Activated naive CD8-positive, alpha-beta T cell treated with anti-CD3 and anti-CD28 coated beads, Interleukin-2, amount 10 ng/mL, durations not matched to agents 7 days and 5 days (primary cell): ENCODE results near the gene FAM131A. TPM values are rescaled to one million over a fixed set of nuclear protein-coding genes. Genes with fewer than 3 reads are reported as not detected.

Experiments
- ATAC-seq: fragments of 150-1000 bp; cut with Tn5 transposase; one replicate; pipeline ENCODE4 v1.10.0; 2021; ENCODE audit warnings: low read depth, moderate library complexity
- POLR2A ChIA-PET: fragments of 350-600 bp; sonication (Branson Sonifier 250); formaldehyde crosslinking; loops from one replicate; lab custom pipeline; 2021; ENCODE audit warnings: antibody characterized with exemption; lab: Charles Lee
- DNase-seq: peaks from one replicate; pipeline ENCODE4 v3.0.0; 2021
- H3K27ac Mint-ChIP-seq: one replicate; pipeline ENCODE4 v1.8.0; 2022; ENCODE audit warnings: mild to moderate bottlenecking, mixed read lengths
- H3K27me3 Mint-ChIP-seq: one replicate; pipeline ENCODE4 v1.8.0; 2022; ENCODE audit warnings: mild to moderate bottlenecking, moderate library complexity, mixed read lengths
- H3K36me3 Mint-ChIP-seq: one replicate; pipeline ENCODE4 v1.8.0; 2021; ENCODE audit warnings: mild to moderate bottlenecking, mixed read lengths
- H3K4me1 Mint-ChIP-seq: one replicate; pipeline ENCODE4 v1.8.0; 2021; ENCODE audit warnings: mixed read lengths
- H3K4me3 Mint-ChIP-seq: one replicate; pipeline ENCODE4 v1.8.0; 2022; ENCODE audit warnings: mild to moderate bottlenecking, moderate library complexity, mixed read lengths
- H3K9me3 Mint-ChIP-seq: one replicate; pipeline ENCODE4 v1.8.0; 2021; ENCODE audit warnings: mixed read lengths
- total RNA-seq, 2 experiments: library from RNA; stranded (reverse); gene quantifications; one replicate each; pipeline ENCODE4 v1.2.3, GENCODE V29; 2021

The FAM131A gene
- total RNA-seq, 2 experiments from 2014 or later, result 5.5 to 6.1 TPM

DNA sequence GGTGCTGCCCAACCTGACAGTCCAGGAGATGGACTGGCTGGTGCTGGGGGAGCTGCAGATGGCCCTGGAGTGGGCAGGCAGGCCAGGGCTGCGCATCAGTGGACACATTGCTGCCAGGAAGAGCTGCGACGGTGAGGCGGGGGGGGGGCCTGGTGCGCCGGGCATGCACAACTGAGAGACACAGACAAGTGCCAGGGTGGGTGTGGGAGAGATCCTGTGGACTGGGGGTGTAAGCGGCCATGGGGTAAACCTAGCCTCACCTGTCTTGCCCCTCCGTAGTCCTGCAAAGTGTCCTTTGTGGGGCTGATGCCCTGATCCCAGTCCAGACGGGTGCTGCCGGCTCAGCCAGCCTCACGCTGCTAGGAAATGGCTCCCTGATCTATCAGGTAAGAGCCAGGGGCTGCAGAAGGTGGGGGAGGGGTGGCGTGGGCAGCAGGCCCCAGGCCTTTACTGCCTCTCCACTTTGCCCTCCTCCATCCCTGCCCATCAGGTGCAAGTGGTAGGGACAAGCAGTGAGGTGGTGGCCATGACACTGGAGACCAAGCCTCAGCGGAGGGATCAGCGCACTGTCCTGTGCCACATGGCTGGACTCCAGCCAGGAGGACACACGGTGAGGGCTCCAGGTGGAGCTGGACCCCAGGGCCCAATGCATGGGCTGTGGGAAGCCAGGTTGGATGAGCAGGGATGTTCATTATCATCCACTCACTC is 45.8 kb downstream of the FAM131A start:
- no peak for ATAC-seq
- H3K4me1 Mint-ChIP-seq, result peaks cover 2% of the 10 kb centered on the region
- POLR2A ChIA-PET, result no interaction called here
- H3K27me3 Mint-ChIP-seq, result peaks cover 43% of the 10 kb centered on the region
- no peak overlapping the region for H3K4me3 Mint-ChIP-seq
- no peaks in the 10 kb centered on the region for H3K36me3 Mint-ChIP-seq
- H3K27ac Mint-ChIP-seq, result no peak overlapping the region
- H3K9me3 Mint-ChIP-seq, result no peaks in the 10 kb centered on the region
- DNase-seq, result no peak

DNA sequence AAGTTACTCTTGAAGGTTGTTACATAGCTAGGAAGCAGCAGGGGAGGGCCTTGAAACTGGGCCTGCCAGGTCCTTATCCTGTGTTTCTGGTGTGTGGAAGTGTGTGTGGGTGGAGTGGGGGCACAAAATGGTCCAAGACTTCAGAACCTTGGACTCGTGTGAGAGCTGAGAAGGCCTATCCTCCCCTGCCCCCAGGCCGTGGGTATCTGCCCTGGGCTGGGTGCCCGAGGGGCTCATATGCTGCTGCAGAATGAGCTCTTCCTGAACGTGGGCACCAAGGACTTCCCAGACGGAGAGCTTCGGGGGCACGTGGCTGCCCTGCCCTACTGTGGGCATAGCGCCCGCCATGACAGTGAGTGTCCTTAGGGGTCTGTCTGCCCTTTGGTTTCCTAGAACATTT is 46.9 kb downstream of the FAM131A start:
- no peaks in the 10 kb centered on the region for H3K9me3 Mint-ChIP-seq
- no peak overlapping the region for H3K27ac Mint-ChIP-seq
- H3K36me3 Mint-ChIP-seq, result no peaks in the 10 kb centered on the region
- ATAC-seq (no peak), DNase-seq (no peak)
- H3K27me3 Mint-ChIP-seq, result peaks cover 33% of the 10 kb centered on the region
- peaks cover under 1% of the 10 kb centered on the region for H3K4me1 Mint-ChIP-seq
- POLR2A ChIA-PET, result interaction anchor here (0.6 kb wide), 1 partner anchor 99 kb away, joined by 4 read pairs; no protein-coding TSS in a partner anchor
- no peak overlapping the region for H3K4me3 Mint-ChIP-seq

DNA sequence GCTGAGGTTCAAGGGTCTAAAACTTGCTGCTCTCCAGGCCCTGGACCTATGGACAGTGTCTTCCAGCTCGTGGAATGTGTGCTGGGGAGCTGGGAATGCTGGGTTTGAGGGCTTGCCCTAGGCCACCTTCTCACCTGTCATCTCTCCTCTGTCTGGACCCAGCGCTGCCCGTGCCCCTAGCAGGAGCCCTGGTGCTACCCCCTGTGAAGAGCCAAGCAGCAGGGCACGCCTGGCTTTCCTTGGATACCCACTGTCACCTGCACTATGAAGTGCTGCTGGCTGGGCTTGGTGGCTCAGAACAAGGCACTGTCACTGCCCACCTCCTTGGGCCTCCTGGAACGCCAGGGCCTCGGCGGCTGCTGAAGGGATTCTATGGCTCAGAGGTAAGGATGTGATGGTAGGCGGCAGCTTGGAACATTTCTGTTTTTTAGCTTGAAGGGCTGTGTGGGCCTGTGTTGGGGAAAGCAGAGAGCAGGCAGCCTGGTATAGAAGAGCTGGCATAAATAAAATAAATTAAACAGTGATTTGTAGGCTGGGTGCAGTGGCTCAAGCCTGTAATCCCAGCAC is 47.5 kb downstream of the FAM131A start:
- H3K27me3 Mint-ChIP-seq, result peaks cover 30% of the 10 kb centered on the region
- no peaks in the 10 kb centered on the region for H3K9me3 Mint-ChIP-seq
- no peak for DNase-seq
- H3K4me3 Mint-ChIP-seq, result no peak overlapping the region
- H3K27ac Mint-ChIP-seq, result no peak overlapping the region
- H3K36me3 Mint-ChIP-seq, result no peaks in the 10 kb centered on the region
- no peak for ATAC-seq
- no peaks in the 10 kb centered on the region for H3K4me1 Mint-ChIP-seq
- POLR2A ChIA-PET, result no interaction called here

DNA sequence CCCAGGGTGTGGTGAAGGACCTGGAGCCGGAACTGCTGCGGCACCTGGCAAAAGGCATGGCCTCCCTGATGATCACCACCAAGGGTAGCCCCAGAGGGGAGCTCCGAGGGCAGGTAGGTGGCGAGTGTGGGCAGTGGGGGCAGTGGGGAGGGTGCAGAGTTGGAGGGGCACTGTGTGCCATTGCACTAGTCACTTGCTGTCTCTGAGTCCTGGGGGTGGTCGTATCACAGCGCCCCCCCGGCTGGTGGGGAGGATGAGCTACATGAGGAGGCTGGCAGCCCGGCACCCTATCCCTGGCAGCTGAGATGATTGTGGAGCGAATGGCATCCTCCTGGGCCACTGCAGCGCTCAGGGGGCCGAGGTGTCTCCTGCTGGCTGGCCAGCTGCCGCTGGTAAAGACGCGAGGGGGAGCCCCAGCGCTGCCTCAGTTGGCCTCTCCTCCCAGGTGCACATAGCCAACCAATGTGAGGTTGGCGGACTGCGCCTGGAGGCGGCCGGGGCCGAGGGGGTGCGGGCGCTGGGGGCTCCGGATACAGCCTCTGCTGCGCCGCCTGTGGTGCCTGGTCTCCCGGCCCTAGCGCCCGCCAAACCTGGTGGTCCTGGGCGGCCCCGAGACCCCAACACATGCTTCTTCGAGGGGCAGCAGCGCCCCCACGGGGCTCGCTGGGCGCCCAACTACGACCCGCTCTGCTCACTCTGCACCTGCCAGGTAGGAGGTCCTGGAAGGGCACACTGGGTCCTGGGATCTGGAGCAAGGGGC is 48.8 kb downstream of the FAM131A start:
- Mint-ChIP-seq H3K4me3 (no peak overlapping the region), H3K9me3 (no peaks in the 10 kb centered on the region), H3K27me3 (peaks cover 29% of the 10 kb centered on the region), H3K36me3 (no peaks in the 10 kb centered on the region), H3K27ac (no peak overlapping the region), H3K4me1 (no peaks in the 10 kb centered on the region)
- DNase-seq, result no peak
- POLR2A ChIA-PET, result no interaction called here
- ATAC-seq, result no peak

DNA sequence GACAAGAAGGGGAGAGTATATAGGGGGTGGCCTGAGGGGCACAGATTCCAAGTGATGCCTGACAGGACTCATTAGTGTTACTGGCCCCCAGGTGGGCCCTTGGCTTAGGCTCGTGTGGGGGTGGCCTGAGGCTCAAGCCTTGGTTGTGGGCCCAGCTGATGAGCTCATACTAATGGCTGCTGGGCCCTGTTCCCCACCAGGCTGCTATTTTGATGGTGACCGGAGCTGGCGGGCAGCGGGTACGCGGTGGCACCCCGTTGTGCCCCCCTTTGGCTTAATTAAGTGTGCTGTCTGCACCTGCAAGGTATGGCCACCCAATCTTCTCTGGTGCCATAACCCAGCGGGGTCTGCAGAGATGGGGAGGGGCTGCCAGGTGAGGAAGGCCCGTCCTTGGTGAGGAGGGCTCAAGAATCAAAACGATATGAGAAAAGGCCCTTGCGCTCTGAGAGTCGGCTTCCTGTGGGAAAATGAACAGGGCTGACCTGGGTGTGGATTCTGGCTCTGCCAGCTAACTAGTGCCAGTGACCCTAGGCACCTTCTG is 49.8 kb downstream of the FAM131A start:
- H3K4me1 Mint-ChIP-seq, result no peaks in the 10 kb centered on the region
- H3K9me3 Mint-ChIP-seq, result no peaks in the 10 kb centered on the region
- no peak overlapping the region for H3K4me3 Mint-ChIP-seq
- POLR2A ChIA-PET, result no interaction called here
- ATAC-seq (no peak), DNase-seq (no peak)
- H3K27me3 Mint-ChIP-seq, result peaks cover 26% of the 10 kb centered on the region
- no peak overlapping the region for H3K27ac Mint-ChIP-seq
- H3K36me3 Mint-ChIP-seq, result no peaks in the 10 kb centered on the region

DNA sequence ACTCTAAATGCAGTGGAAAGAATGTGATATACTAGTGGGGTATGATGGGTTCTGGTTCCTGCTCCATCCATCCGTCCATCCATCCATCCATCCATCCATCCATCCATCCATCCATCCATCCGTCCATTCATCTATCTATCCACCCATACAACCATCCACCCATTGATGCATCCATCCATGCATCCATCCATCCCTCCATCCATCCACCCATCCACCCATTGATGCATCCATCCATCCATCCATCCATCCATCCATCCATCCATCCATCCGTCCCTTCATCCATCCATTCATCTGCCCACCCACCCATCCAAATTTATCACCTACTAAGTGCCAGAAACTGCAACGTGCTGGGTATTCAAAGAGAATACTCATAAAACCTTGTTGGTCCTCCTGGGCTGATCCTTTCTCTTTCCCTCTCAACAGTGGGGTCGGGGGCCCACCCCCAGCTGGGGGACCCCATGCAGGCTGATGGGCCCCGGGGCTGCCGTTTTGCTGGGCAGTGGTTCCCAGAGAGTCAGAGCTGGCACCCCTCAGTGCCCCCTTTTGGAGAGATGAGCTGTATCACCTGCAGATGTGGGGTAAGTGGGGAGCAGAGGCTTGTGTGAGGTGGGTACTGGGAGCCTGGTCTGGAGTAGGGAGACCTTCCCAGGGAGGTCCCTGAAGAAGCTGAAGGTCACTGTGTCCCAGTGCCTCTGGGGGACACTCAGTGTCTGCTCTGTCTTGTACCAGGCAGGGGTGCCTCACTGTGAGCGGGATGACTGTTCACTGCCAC is 51.0 kb downstream of the FAM131A start:
- H3K27me3 Mint-ChIP-seq, result peaks cover 21% of the 10 kb centered on the region
- no peak for ATAC-seq

DNA sequence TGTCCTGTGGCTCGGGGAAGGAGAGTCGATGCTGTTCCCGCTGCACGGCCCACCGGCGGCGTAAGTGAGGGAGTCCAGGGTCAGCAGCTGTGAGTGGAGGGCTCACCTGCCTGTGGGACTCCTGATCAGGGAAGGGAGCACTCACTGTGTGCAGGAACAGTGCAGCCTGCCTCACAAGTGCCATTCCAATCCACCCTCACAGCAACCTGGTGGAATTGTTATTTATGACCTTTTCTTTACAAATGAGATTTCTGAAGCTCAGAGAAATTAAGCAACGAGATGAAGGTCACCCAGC is 51.5 kb downstream of the FAM131A start:
- no peaks in the 10 kb centered on the region for H3K36me3 Mint-ChIP-seq
- peaks cover 21% of the 10 kb centered on the region for H3K27me3 Mint-ChIP-seq
- no peaks in the 10 kb centered on the region for H3K9me3 Mint-ChIP-seq
- no peak for DNase-seq
- POLR2A ChIA-PET, result no interaction called here
- no peaks in the 10 kb centered on the region for H3K4me1 Mint-ChIP-seq
- H3K4me3 Mint-ChIP-seq, result no peak overlapping the region
- ATAC-seq, result no peak
- H3K27ac Mint-ChIP-seq, result no peak overlapping the region

More for the DNA sequence above, 51.0 kb downstream of the FAM131A start:
- Mint-ChIP-seq H3K4me3 (no peak overlapping the region), H3K4me1 (no peaks in the 10 kb centered on the region), H3K36me3 (no peaks in the 10 kb centered on the region), H3K27ac (no peak overlapping the region), H3K9me3 (no peaks in the 10 kb centered on the region)
- no peak for DNase-seq
- POLR2A ChIA-PET, result no interaction called here

DNA sequence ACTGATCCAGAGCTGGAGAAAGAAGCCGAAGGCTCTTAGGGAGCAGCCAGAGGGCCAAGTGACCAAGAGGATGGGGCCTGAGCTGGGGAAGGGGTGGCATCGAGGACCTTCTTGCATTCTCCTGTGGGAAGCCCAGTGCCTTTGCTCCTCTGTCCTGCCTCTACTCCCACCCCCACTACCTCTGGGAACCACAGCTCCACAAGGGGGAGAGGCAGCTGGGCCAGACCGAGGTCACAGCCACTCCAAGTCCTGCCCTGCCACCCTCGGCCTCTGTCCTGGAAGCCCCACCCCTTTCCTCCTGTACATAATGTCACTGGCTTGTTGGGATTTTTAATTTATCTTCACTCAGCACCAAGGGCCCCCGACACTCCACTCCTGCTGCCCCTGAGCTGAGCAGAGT is 52.0 kb downstream of the FAM131A start:
- DNase-seq, result no peak
- no peak overlapping the region for H3K4me3 Mint-ChIP-seq
- no peaks in the 10 kb centered on the region for H3K9me3 Mint-ChIP-seq
- no peaks in the 10 kb centered on the region for H3K4me1 Mint-ChIP-seq
- peaks cover 21% of the 10 kb centered on the region for H3K27me3 Mint-ChIP-seq
- no peak overlapping the region for H3K27ac Mint-ChIP-seq
- POLR2A ChIA-PET, result no interaction called here
- no peak for ATAC-seq
- H3K36me3 Mint-ChIP-seq, result no peaks in the 10 kb centered on the region

DNA sequence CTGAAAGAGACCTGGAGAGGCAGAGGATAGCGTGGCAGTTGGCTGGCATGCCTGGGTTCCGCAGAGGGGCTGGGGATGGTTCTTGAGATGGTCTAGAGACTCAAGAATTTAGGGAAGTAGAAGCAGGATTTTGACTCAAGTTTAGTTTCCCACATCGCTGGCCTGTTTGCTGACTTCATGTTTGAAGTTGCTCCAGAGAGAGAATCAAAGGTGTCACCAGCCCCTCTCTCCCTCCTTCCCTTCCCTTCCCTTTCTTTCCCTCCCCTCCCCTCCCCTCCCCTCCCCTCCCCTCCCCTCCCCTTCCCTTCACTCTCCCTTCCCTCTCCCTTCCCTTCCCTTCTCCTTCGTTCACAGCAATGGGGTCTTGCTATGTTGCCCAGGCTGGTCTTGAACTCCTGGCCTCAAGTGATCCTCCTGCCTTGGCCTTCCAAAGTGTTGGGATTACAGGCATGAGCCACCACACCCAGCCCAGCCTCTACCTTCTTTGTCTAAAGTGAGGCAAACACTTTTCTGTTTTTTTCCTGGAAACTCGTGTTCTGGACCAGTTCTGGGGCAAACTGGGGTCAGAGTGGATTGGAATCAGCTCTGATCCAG is 52.6 kb downstream of the FAM131A start:
- no peak overlapping the region for H3K4me3 Mint-ChIP-seq
- H3K9me3 Mint-ChIP-seq, result no peaks in the 10 kb centered on the region
- POLR2A ChIA-PET, result no interaction called here
- H3K27me3 Mint-ChIP-seq, result peaks cover 21% of the 10 kb centered on the region
- no peaks in the 10 kb centered on the region for H3K36me3 Mint-ChIP-seq
- no peak overlapping the region for H3K27ac Mint-ChIP-seq
- DNase-seq (no peak), ATAC-seq (no peak)
- no peaks in the 10 kb centered on the region for H3K4me1 Mint-ChIP-seq

DNA sequence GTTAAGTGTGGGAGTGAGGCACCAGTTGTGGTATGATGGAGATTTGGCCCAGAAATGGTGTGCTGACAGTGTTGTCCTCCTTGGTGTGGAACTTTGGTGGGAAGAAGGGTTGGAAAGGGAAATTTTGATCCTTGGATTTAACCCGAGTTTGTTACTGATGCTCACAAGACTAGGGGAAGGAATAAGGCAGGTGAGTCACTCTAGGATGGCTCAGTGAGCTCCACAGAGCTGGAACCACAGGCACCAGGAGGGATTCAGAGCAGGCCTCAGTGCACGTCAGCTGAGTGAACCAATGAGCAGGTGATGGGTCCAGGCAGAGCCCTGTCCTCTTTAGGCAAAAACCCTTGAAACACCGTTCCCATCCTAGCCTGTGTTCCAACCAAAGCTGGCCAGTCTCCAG is 53.9 kb downstream of the FAM131A start:
- Mint-ChIP-seq H3K36me3 (no peaks in the 10 kb centered on the region), H3K4me1 (no peaks in the 10 kb centered on the region), H3K4me3 (no peak overlapping the region), H3K27me3 (peaks cover 14% of the 10 kb centered on the region), H3K9me3 (no peaks in the 10 kb centered on the region), H3K27ac (no peak overlapping the region)
- no peak for ATAC-seq
- no peak for DNase-seq
- POLR2A ChIA-PET, result no interaction called here

DNA sequence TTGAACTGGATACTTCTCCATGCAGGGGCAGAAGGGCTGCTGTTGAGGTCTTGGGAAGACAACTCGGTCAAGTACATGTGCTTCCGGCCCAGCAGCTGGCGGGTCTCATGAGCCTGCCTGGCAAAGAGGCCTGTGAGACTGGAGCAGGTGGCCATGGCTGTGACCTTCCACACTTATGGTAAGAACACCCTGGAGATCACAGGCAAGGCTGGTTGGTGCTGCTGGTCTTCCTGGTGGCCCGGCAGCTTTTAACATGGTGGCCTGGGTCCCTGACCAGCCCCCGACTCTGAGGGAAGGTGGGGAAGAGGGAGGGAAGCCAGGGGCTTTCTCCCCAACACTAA is 57.9 kb downstream of the FAM131A start:
- Mint-ChIP-seq H3K4me1 (no peaks in the 10 kb centered on the region), H3K9me3 (no peaks in the 10 kb centered on the region), H3K27ac (no peak overlapping the region), H3K36me3 (no peaks in the 10 kb centered on the region), H3K27me3 (peaks cover 24% of the 10 kb centered on the region), H3K4me3 (no peak overlapping the region)
- DNase-seq (no peak), ATAC-seq (no peak)
- POLR2A ChIA-PET, result no interaction called here
